Uterus (tissue), 4 donors: Measurements from ENCODE around the gene SLC13A3. TPM values are rescaled to one million over a fixed set of nuclear protein-coding genes. Genes with fewer than 3 reads are reported as not detected.

Source experiments
- DNase-seq, 2 donors: peaks; one replicate each; pipeline ENCODE4 v3.0.0-alpha.2; 2019 to 2020
- H3K27ac ChIP-seq, 2 donors: fragments of 200-600 bp; sonication (generic); 1 replicate in 1 of 2; 2 replicates in 1 of 2; pipeline ENCODE4 v1.5.1; 2016 to 2018
- H3K27me3 ChIP-seq, 2 donors: fragments of 200-600 bp; sonication (generic); one replicate each; pipeline ENCODE4 v1.5.1; 2018 to 2019; ENCODE audit warnings: control low read depth in 1 of 2
- H3K36me3 ChIP-seq, 2 donors: fragments of 200-600 bp; sonication (generic); one replicate each; pipeline ENCODE4 v1.5.1; 2019; ENCODE audit warnings: control low read depth in 1 of 2
- H3K4me1 ChIP-seq, 2 donors: fragments of 200-600 bp; sonication (generic); one replicate each; pipeline ENCODE4 v1.5.1; 2018 to 2019; ENCODE audit warnings: control low read depth in 1 of 2
- H3K4me3 ChIP-seq, 2 donors: fragments of 200-600 bp; sonication (generic); 1 replicate in 1 of 2; 2 replicates in 1 of 2; pipeline ENCODE4 v1.5.1; 2018 to 2019; ENCODE audit warnings: mild to moderate bottlenecking in 1 of 2
- H3K9me3 ChIP-seq, 2 donors: fragments of 200-600 bp; sonication (generic); one replicate each; pipeline ENCODE4 v1.5.1; 2019; ENCODE audit warnings: control low read depth in 1 of 2
- POLR2A ChIP-seq, 2 donors: fragments of 450-650 bp; IDR thresholded peaks; one replicate each; pipeline ENCODE4 v1.6.1; 2016; ENCODE audit warnings: antibody characterized with exemption in 2 of 2, mild to moderate bottlenecking in 1 of 2, moderate library complexity in 1 of 2
- intact Hi-C: fragments of 100-400 bp; cut with DNase I; formaldehyde crosslinking; loops from one replicate; pipeline ENCODE4 v1.15.1; 2023; ENCODE audit warnings: low total_unique reads
- total RNA-seq, 4 donors: library from RNA; depleted of rRNA in 3 of 4; stranded (reverse); fragments of >200 nt in 3 of 4; gene quantifications; one replicate each; pipeline versions ENCODE4 v1.1.0 to v1.2.4, GENCODE V29; 2014 to 2023
- TF ChIP-seq, protein P1 (sequence below), 4 experiments: fragments of 200-600 bp in 2 of 4; fragments of 450-650 bp in 2 of 4; sonication (generic) in 2 of 4; IDR thresholded peaks; one replicate each; pipeline ENCODE4 v1.5.1; 2016 to 2019; ENCODE audit warnings: antibody characterized with exemption in 4 of 4, mild to moderate bottlenecking in 2 of 4, moderate library complexity in 1 of 4
- donor health status: DM: yes; HTN: yes; CAD: no.

The SLC13A3 gene
- total RNA-seq, 4 donors from 2014 or later = under 0.01 to 4.2 (median 4.2) TPM; not detected in 1

DNA sequence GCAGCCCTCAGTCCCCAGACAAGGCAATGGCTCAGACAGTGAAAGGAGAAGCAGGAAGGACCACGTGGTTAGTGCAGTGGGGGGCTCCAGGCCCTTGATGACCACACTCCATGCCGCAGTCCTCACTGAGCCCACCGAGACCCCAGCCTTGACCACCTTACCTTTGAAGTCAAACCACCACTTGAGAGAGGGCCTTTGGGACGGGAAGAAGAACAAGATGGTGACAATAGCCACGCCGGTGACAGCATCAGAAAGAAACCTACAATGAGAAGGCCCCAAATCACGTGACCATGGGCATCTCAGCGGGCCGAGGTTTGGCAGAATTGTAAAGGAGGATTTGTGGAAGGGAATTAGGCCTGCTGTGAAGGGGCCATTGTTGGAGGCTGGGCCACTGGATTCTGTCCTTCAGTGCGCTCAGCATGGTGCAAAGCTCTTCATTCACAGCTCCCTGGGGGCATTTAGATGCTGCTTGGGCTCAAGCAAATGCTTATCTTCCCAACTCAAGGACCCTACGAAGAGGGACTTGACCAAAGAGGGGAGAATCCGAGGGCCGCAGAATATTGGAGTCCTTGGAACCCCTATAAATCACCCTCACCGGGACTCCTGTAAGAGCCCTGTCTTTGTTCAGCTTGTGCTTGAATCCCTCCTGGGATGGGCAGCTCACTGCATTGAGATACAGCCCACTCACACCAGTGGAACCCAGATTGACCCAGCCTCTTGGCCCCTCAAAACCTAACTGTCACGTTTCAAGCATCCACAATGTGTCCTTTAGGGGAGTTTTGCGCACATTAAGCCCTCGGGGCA is 67.6 kb downstream of the SLC13A3 start:
- H3K4me3 ChIP-seq = no peak overlapping the region
- DNase-seq = no peak
- no peaks in the 10 kb centered on the region for H3K9me3 ChIP-seq
- no peaks in the 10 kb centered on the region for H3K4me1 ChIP-seq
- no peak overlapping the region for H3K27ac ChIP-seq
- TF ChIP-seq, protein P1, sequence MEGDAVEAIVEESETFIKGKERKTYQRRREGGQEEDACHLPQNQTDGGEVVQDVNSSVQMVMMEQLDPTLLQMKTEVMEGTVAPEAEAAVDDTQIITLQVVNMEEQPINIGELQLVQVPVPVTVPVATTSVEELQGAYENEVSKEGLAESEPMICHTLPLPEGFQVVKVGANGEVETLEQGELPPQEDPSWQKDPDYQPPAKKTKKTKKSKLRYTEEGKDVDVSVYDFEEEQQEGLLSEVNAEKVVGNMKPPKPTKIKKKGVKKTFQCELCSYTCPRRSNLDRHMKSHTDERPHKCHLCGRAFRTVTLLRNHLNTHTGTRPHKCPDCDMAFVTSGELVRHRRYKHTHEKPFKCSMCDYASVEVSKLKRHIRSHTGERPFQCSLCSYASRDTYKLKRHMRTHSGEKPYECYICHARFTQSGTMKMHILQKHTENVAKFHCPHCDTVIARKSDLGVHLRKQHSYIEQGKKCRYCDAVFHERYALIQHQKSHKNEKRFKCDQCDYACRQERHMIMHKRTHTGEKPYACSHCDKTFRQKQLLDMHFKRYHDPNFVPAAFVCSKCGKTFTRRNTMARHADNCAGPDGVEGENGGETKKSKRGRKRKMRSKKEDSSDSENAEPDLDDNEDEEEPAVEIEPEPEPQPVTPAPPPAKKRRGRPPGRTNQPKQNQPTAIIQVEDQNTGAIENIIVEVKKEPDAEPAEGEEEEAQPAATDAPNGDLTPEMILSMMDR (IDR thresholded peaks at IDR 0.05) = no peak
- no peak for TF ChIP-seq POLR2A (IDR thresholded peaks at IDR 0.05)
- H3K27me3 ChIP-seq = no peaks in the 10 kb centered on the region
- intact Hi-C loops = no loop called here
- H3K36me3 ChIP-seq = no peaks in the 10 kb centered on the region

DNA sequence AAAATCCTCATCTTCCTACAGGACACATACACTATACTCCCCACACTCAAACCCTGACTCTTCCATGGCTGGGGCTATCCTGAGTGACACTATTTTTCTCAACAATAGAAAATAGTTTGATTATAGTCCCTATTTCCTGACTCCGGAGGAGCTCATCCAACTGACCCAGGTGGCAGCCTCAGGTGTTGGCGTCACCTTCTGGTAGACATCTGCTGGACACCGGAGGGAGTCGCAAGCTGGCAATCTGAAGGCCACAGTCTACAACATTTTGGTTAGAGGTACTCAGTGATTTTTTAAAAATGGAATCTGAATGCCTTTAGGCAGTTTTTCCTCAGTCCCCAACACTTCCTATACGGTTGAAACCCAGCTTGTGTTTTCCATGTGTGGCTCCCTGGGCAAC is 68.6 kb downstream of the SLC13A3 start:
- H3K9me3 ChIP-seq = no peaks in the 10 kb centered on the region
- no peak overlapping the region for H3K4me3 ChIP-seq
- no peaks in the 10 kb centered on the region for H3K4me1 ChIP-seq
- no peak for TF ChIP-seq POLR2A (IDR thresholded peaks at IDR 0.05)
- TF ChIP-seq, protein P1 (IDR thresholded peaks at IDR 0.05) = no peak
- H3K36me3 ChIP-seq = no peaks in the 10 kb centered on the region
- no peak for DNase-seq
- H3K27ac ChIP-seq = no peak overlapping the region
- H3K27me3 ChIP-seq = no peaks in the 10 kb centered on the region
- intact Hi-C loops = no loop called here

DNA sequence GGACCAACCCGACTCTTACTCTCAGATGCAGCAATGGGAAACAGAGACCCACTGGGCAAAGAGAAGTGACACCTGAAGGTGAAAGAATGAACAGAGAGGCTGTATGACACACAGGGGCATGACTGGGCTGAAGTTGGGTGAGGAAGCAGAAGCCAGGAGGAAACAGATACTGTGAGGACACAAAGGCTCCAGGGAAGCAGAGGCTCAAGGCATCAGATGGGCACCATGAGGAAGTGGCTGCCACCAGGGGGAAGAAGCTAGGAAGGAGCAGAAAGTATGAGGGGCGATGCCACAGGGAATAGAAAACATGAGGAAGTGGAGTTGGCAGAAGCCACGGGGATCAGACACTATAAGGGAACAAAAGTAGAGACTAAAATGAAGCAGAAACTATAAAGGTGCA is 69.9 kb downstream of the SLC13A3 start:
- Histone ChIP-seq H3K4me1 (no peaks in the 10 kb centered on the region), H3K9me3 (no peaks in the 10 kb centered on the region), H3K27ac (no peak overlapping the region), H3K36me3 (no peaks in the 10 kb centered on the region), H3K27me3 (no peaks in the 10 kb centered on the region), H3K4me3 (no peak overlapping the region)
- no peak for TF ChIP-seq POLR2A (IDR thresholded peaks at IDR 0.05)
- TF ChIP-seq, protein P1 (IDR thresholded peaks at IDR 0.05) = no peak
- intact Hi-C loops = no loop called here
- no peak for DNase-seq

DNA sequence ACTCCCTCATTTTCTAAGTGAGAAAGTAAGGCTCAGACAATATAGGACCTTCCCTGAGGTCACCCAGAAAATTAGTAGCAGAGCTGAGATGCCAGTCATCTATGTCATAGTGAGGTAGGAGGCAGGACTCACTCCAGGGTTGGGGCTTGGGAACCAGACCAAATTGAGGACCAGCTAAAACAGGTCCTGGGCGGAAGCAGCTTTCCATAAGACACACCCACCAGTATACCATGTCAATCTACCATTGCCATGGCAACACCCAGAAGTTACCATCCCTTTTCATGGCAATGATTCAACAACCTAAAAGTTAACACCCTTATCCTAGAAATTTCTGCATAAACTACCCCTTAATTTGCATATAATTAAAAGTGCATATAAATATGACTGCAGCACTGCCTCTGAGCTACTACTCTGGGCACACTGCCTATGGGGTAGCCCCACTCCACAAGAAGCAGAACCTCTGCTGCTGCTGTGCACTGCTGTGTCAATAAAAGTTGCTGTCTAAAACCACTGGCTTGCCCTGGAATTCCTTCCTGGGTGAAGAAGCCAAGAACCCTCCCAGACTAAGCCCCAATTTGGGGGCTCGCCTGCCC is 70.5 kb downstream of the SLC13A3 start:
- TF ChIP-seq, protein P1 (IDR thresholded peaks at IDR 0.05) = no peak
- TF ChIP-seq POLR2A (IDR thresholded peaks at IDR 0.05) = no peak
- intact Hi-C loops = no loop called here

DNA sequence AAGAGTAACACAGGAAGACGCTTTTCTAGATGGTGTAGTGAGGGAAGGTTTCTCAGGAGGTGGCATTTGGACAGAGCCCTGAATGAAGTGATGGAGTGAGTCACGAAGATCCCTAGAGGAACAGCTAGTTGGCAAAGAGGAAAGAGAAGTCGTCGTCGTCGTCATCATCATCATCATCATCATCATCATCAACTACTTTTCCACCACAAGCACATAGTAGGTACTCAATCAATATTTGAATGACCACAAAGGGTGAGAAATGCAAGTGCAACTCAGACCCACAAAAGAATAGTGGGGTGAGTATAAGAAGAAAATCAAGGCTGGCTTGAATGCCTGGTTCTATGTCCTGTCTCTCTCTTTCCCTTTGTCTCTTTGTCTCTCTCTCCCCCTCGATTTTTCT is 72.5 kb downstream of the SLC13A3 start:
- Histone ChIP-seq H3K36me3 (no peaks in the 10 kb centered on the region), H3K4me3 (no peak overlapping the region), H3K4me1 (no peaks in the 10 kb centered on the region), H3K27ac (no peak overlapping the region), H3K27me3 (no peaks in the 10 kb centered on the region), H3K9me3 (no peaks in the 10 kb centered on the region)
- DNase-seq = no peak
- intact Hi-C loops = no loop called here
- TF ChIP-seq POLR2A (IDR thresholded peaks at IDR 0.05) = no peak
- TF ChIP-seq, protein P1 (IDR thresholded peaks at IDR 0.05) = no peak

More for the DNA sequence above, 70.5 kb downstream of the SLC13A3 start:
- no peaks in the 10 kb centered on the region for H3K27me3 ChIP-seq
- no peak for DNase-seq
- no peaks in the 10 kb centered on the region for H3K4me1 ChIP-seq
- no peaks in the 10 kb centered on the region for H3K36me3 ChIP-seq
- H3K4me3 ChIP-seq = no peak overlapping the region
- no peaks in the 10 kb centered on the region for H3K9me3 ChIP-seq
- H3K27ac ChIP-seq = no peak overlapping the region
